ENCODE results near the gene C16orf96.

DNA sequence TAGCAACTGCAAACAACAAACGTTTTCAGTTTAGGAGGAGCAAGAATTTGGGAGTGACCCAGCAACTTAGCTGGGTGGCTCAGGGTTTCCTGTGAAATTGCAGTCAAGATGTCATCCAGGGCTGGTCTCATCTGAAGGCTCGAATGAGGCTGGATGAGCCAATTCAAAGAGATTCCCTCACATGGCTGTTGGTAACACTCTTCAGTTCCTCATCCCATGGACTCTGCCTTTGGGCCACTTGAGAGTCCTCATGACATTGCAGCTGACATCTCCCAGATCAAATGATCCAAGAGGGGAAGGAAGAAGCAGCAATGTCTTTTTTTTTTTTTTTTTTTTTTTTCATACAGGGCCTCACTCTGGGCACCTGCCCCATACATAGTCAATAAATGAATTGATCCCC is 32.2 kb downstream of the C16orf96 start:
- TF ChIP-seq, protein P1, sequence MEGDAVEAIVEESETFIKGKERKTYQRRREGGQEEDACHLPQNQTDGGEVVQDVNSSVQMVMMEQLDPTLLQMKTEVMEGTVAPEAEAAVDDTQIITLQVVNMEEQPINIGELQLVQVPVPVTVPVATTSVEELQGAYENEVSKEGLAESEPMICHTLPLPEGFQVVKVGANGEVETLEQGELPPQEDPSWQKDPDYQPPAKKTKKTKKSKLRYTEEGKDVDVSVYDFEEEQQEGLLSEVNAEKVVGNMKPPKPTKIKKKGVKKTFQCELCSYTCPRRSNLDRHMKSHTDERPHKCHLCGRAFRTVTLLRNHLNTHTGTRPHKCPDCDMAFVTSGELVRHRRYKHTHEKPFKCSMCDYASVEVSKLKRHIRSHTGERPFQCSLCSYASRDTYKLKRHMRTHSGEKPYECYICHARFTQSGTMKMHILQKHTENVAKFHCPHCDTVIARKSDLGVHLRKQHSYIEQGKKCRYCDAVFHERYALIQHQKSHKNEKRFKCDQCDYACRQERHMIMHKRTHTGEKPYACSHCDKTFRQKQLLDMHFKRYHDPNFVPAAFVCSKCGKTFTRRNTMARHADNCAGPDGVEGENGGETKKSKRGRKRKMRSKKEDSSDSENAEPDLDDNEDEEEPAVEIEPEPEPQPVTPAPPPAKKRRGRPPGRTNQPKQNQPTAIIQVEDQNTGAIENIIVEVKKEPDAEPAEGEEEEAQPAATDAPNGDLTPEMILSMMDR (IDR thresholded peaks at IDR 0.05; ENCODE audit: low read length), result no peak
- TF ChIP-seq EZH2 (IDR thresholded peaks at IDR 0.05; ENCODE audit: borderline replicate concordance, low read length), result no peak

Measured in OCI-LY1 (cell line).